Measurements from ENCODE around the gene PKIB. TPM values are rescaled to one million over a fixed set of nuclear protein-coding genes. Genes with fewer than 3 reads are reported as not detected.

PKIB gene
- total RNA-seq, 1 experiment from 2014 or later, result 6.1 TPM

DNA sequence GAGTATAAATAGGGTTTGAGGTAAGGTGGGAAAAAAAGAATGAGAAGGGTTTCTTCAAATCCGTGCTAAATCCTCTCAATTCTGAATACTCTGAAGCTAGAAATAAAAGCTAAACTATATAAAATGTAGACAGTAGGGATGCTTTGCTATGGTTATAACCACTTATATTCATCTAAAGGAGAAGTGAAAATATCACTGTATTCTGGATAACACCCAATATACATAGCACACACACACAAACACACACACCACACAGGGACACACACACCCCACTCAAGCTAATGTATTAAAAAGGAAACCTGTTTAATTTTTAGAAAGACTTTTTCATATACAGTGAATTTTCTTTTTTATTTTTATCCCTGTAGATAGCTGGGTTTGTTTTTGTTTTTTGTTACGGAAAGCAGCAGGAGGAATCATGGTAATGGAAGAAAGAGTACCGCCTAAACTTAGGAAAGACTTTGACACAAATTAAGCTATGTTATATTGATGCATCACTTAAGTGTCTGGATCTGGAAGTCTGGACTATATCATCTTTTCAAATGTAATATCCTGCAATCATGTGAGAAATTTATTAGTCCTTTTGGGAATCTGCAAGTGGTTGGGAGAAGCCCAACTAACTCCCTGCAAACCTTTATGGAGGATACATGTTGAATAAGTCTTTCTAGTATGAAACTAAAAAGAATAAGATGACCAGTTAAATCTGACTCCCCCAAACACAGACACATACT lies 100.9 kb downstream of the PKIB start:
- DNase-seq (ENCODE audit: low spot score), result no peak

DNA sequence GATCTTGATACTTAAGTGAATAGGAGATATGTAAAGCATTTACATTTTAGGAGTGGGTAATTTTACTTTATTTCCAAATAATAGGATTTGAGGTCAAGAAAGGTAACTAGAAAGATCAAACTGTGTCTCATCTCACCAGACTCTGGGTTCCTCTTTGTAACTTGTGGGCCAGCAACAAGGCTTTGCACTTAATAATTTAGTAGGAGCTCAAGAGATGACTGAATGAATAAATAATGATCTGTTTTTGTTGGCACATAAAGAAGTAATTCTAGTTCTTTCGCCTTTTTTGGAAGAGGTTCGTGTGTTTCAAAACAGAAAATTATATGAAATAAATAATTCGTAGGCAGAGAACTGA lies 101.9 kb downstream of the PKIB start:
- DNase-seq (ENCODE audit: low spot score), result no peak

DNA sequence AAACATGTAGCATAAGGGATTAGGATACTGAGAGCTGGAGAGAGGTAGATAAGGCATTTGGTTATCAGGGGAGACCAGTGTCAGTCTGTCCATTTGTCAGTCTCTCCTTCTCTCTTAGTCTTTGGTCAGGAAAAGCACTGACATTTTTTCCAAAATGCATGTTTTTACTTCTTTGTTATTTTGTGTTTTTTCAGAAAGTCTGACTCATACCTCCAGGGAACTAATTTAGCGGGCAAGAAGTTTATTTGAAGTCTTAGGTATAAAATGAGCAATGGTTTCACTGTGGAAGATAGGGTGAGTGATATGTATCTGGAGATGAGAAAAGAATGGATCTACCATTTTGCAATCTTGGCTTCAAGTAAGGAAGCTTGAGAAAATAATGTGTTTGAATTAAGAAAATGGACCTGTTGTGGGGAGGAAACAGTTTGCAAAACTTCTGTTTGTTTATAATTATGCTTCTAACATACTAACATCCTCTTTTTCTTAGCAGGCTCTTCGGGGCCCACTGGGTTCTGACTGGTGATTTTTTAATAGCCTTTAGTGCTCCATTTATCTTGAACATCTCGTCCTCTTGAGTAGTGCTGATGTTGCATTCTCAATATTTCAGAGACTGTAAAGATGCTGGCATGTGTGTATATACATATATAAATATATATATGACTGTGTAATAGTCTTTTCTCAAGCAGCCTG lies 102.4 kb downstream of the PKIB start:
- DNase-seq (ENCODE audit: low spot score), result no peak

DNA sequence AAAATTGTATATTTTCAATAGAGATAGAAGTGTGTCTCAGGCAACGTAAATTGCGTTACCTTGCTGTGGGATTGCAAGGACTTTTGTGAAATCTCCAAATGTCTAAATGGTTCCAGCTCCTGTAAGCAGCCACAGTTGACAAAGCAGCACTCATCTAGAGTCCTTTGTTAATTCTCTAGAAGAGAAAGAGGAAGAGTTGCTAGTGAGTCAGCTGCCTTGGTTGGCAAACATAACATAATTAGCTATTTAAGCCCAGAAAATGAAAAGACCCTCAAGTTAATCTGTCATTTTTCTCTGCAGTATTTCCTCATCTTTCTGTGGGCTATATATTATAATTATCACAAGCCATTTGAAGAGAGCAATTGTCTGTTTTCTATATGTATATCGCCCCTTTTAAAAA lies 102.9 kb downstream of the PKIB start:
- DNase-seq (ENCODE audit: low spot score), result no peak

DNA sequence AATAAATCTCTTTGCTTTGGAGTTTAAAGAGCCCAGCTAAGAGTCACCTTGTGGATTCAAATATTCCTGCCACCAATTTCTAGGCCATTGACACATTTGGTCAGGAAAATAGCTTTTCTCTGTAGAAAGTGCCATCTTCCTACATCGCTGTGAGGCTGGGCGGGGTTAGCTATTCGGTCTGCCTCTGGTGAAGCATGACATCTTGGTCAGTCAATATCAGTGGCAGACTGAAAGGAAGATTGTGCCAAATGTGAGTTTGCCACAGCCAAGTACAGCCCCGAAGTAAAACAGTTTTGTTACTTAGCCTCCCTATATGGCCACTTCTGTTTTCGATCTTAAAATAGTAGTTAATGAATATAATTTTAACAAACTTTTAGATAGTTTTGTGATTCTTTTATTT lies 103.9 kb downstream of the PKIB start:
- no peak for DNase-seq (ENCODE audit: low spot score)

DNA sequence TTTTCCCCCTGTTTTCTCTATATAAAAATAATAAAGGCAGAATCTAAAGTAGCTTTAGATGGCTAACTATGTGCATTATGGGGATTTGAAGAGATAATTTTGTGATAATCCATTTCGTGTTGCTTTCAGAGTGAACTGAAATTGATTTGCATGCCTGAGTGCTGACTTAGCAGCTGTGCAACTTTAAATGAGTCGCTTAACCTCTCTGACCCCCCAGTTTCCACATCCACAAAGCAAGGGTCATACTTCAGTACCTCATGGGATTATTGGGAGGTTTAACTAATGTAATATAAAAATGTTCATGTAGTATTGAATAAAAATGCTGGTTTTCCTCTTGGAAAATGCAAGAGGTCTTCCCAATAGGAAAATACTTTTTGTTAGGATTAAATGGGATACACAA lies 105.5 kb downstream of the PKIB start:
- no peak for DNase-seq (ENCODE audit: low spot score)

DNA sequence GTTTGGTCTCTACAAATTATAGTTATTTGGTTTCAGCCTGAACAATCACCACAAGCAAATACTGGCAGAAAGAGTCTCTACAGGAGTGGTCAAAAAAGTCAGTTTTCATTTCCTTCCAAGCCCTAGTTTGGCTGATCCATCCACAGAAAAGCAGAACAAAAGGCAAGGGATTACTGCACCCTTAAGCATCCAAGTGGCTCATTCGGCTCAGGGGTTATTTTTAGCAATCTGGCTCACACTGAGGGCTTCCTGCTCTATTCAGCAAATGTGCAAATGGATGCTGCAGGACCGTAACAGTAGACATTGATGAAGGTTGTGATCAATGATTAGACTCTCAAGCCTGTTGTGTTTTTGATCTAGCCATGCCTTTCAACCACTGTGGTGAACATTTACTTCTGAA lies 107.1 kb downstream of the PKIB start:
- no peak for DNase-seq (ENCODE audit: low spot score)

DNA sequence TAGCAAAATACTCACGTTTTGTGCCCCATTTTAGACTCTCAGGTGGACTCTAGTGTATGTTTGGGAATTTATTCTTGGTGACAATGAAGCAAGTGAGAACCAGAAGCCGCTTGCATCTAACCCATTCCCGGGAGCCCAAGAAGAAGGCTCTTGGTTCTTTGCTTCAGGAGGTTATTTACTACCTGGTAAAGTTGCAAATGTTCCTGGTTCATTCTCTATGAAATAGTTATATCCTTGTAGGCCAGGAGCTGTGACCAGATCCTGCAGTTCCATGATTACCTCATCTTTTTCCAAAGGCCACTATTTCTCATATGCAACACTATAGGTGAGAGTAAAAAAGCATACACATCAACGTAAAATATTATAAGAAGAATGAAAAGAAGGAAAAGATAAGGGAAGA lies 108.4 kb downstream of the PKIB start:
- no peak for DNase-seq (ENCODE audit: low spot score)

DNA sequence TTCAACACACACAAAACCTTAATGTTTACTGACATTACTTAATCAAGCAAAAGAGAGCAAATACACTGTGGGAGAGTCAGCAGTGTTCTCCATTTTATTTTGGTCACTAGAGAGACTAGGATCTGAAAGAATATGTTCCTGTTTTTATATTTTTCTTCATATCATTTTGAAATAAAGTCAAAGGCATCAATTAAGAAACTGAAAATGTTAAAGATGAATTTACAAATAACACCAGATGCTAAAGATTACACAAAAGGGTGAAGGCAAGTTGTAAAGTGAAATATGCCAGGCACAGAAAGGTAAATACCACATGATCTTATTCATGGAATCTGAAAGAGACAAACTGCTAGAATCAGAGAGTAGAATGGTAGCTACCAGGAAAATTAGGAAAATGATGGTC lies 109.0 kb downstream of the PKIB start:
- DNase-seq (ENCODE audit: low spot score), result no peak

DNA sequence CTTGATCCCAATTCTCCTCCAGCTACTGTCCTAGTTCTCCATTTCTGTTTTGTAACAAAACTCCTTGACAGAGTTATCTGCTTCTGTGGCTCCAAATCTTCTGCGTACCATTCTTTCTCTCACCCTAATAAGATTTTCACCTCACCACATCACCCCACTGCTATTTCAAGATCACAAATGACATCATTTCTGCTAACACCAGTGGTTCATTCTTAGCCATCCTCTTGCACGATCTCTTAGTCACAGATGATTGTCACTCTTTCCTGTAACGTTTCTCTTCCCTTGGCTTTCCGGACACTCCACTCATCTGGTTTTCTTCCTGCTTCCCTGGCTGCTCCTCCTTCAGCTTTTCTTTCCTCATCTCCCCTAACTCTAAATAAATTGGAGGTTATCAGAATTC lies 112.5 kb downstream of the PKIB start:
- DNase-seq (ENCODE audit: low spot score), result no peak

DNA sequence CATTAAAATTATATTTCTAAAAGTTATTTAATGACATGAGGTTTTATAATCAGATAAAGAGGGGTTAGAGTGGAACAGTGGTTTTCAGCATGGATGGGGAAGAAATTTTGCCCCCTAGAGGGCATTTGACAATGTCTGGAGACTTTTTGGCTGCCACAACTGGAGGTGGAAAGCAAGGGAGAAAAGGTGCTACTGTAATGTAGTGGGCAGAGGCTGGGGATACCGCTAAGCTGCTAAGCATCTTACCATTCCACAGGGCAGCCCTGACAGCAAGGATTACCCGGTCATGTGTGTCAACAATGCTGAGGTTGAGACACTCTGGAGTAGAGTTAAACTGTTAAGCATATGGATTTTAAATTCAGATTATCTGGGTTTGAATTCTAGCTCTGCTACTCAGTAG lies 116.4 kb downstream of the PKIB start:
- DNase-seq (ENCODE audit: low spot score), result peak; percentile 58

DNA sequence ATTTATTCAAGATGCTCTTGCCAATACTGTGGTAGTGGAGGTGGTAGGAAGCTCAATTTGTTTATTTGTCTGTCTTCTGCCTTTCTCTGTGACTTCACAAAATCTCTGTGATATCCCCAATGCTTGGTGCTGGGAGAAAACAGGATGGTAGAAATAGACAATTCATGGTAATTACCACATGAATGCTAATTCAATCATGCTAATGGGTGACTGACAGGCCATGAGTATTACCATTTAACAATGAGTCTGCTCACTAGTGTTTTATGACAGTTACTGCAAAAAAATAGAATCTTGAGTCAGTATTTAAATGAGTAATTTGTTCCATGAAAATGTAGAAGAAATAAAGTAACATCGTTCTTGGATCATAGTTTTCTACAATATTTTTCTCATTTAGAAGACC lies 117.0 kb downstream of the PKIB start:
- DNase-seq (ENCODE audit: low spot score), result no peak

DNA sequence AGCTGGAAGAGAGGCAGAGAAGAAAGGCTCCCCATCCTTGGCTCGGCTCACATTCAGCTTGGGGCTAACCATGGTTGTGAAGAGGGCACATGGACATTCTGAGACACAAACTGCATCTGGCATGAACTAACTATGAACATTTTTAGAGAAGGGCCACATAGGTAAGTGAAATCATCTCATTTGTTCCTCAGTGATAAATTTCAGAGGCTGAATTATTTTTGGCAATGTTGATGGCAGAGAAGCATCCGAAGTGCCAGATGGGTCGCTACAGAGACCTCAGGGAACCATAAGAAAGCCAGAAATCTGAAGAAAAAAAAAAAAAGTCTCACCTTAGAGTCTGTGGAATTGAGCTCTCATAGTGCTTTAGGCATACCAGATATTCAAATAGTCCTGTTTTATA lies 120.1 kb downstream of the PKIB start:
- DNase-seq (ENCODE audit: low spot score), result no peak

DNA sequence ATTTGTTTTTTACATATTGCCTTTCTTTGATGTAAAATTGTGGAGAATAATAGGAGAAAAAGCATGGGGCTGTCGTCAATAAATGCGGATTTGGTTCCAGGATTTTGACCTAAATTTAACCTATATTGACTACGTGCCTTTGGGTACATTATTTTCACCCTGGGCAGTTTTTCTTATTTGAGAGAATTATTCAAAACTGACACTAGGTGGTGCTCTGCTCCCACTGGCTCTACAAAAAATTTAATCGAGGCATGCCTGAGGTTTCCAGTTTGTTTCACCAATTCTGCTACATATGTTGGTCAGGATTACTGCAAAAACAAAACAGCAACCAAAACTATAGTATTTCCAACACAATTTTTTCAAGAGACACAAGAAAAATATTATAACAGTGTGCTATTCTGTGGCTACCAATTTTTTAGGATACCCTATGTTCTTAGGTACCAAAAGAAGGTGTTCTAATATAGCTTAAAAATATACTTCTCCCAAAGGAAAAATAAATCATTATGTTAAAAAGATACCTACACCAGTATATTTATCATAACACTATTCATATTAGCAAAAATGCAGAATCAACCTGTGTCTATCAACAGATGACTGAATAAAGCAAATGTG lies 120.7 kb downstream of the PKIB start:
- DNase-seq (ENCODE audit: low spot score), result peak; percentile 59

DNA sequence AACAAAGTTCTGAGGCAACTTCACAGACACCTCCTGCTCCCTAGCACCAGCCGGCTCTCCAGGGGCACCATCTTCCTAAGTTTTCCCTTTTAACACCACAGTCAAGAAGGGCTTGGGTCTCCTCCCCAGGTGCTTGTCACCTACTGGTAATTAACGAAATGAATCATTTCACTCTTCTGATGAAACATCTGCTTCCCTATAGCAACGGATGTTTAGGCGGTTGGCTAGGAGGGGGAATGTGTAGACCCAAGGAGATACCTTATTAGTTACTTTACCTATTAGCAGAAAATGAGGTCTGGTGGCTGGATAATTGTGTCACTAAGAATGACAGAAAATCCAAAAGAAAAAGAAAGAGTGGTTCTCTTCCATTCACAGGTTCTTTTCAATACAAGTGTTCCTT lies 123.1 kb downstream of the PKIB start:
- DNase-seq (ENCODE audit: low spot score), result no peak

DNA sequence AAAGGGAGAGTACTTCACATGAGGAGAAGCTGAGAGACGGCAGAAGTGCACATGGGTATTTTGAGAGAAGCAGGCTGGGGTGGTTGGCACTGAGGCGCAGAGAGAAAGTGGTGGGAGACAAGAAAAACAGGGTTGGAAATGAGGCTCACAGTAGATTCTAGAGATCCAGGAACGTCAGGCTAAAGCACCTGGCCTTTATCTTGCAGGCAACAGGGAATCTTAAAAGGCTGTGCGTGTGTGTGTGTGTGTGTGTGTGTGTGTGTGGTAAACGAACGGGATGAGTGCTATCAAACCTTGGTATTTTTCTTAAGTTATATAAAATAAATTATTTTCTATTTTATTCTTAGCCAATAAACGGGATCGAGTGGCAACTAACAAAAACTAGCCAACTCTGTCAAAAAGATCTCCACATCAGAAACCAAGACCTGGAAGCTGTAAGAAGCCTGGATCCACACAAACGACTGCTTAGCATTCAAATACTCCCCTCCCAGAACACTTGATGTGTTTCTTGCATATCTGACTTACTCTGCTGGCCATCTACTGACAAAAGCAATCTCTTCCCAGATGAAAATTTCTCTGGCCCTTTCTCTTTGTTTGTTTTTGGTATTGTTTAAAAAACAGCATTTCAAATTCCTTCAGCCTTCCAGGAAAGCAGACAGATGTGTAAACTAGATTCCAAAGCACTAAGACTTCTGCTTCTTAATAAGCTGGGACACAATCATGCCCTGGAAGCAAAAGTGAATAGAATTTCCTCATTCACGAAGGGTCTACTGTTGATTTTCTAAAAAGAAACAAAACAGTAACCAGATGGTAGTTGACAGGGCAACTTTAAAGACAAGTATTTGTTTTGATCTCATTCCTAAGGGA lies 124.6 kb downstream of the PKIB start:
- DNase-seq (ENCODE audit: low spot score), result no peak

DNA sequence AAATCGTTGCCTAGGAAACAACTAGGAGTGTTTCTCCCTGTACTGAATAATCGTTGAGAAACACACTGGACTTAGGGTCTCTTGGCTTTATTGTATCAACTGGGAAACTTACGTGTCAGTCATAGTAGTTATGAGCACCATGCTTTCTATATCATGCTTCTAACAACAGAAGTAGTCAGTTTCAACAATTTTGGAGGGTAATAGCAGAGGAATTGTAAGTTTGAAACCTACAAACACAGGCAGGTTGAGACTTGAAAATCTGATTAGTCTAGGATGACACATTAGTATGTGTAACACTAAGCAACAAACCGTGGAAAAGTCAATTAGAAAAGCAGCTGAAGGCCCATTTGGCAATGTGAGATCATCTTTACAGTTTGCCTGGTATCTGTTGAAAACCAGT lies 125.4 kb downstream of the PKIB start:
- DNase-seq (ENCODE audit: low spot score), result no peak

DNA sequence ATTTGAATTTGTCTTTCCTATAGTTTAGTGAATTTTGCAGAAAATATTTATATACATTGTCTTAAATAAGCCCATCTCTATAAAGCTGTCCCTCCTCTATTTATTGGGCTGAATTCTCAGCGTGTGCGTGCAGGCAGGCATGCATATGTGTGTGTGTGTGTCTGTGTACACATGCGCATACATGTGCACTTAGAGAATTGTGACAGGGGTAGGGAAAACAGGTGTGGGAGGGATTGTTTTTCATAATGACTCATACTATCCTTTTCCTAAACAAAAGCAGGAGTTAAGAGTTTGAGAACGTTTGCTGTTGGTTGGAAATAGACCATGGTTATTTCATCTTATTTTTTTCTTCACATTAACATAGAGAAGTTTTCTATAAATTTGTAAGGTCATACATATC lies 126.0 kb downstream of the PKIB start:
- no peak for DNase-seq (ENCODE audit: low spot score)

DNA sequence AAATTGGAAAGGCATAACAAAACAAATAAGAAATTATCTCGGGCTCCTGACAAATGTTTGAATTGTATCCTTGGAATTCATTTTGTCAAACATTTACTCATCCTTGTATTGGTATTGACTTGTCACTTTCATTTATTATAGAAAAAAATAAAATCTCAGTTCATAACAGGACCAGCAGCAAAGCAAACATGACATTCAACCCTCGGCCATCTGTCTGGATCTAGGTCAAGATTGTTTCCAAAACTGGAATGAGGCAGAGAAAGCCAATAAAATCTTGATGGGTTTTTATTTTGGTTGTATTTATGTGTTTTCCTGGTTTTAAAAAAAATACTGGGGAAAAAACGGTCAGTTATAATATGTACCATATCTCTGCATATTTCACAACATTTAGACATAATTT lies 126.4 kb downstream of the PKIB start:
- DNase-seq (ENCODE audit: low spot score), result no peak

DNA sequence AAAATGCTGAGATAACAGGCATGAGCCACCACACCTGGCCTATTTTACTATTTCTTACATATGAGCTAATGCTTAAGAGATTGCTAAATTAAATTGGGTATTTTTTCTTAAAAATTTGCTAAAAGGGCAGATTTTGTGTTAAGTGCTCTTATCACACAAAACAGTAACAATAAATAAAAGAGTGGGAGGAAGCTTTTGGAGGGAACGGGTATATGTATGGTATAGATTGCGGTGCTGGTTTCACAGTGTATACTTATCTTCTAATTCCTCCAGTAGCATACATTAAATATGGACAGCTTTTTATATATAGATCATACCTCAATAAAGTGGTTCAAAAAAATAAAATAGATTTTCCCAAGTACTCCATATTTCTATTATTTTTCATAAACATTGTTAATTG lies 129.9 kb downstream of the PKIB start:
- DNase-seq (ENCODE audit: low spot score), result no peak

DNA sequence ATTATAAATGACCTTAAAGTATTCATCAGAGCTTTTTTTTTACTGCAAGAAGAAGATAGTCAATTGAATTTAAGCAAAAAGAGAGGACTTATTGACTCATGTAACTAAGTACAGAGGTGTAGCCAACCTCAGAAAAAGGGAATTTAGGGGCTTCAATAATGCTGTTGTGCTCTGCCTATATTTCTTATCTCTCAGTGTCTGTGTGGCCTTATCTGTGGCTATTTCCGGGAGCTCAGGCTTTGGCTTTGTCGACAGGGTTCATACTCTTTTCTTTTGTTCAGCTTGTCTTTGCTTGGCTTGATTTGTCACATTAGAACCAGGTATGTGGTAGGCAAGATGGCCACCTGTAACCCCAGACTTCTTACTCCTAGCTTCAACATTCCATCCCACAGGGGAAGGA lies 130.7 kb downstream of the PKIB start:
- no peak for DNase-seq (ENCODE audit: low spot score)

DNA sequence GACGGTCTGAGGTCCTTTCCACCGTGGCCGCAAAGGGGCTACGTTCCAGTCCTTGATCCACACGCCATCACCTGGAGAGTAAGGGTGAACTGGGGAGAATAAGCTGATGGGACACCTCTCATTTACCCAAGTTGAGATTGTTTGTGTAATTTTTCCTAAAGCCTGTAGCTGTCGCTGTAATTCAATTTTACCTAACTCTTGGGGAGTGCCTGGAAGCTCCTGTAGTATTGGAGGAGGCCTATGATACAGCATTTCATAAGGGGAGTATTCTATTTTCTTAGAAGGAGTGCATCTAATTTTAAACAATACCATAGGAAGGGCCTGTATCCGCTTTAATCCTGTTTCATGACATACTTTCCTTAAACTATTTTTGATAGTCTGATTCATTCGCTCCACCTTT lies 134.0 kb downstream of the PKIB start:
- DNase-seq (ENCODE audit: low spot score), result peak; percentile 5
